GM19035 (cell line): ENCODE measurements around the gene RHOD.

Experiments
- ATAC-seq: cut with Tn5 transposase; IDR thresholded peaks from one replicate; pipeline ENCODE4 v1.9.1; 2021; ENCODE audit not compliant: unreplicated experiment

Gene RHOD

GRCh38 chr11:67058506-67058905 lies 1.9 kb downstream of the RHOD start:
- no peak for ATAC-seq

- ATAC-seq: no peak
These were observed 3.0 kb downstream of the RHOD start for GRCh38 chr11:67059671-67060070.

GRCh38 chr11:67060111-67060522 lies 3.5 kb downstream of the RHOD start:
- ATAC-seq: no peak

- no peak for ATAC-seq
These were observed 6.1 kb downstream of the RHOD start for GRCh38 chr11:67062526-67063373.

- ATAC-seq: no peak
These were observed 9.7 kb downstream of the RHOD start for GRCh38 chr11:67066333-67066709.

GRCh38 chr11:67071420-67072284 lies 15.0 kb downstream of the RHOD start:
- ATAC-seq: peak; percentile 67

GRCh38 chr11:67072295-67072694 lies 15.6 kb downstream of the RHOD start:
- ATAC-seq: no peak

- no peak for ATAC-seq
These were observed 17.3 kb downstream of the RHOD start for GRCh38 chr11:67073908-67074307.

- no peak for ATAC-seq
These were observed 19.6 kb downstream of the RHOD start for GRCh38 chr11:67076202-67076601.

GRCh38 chr11:67079065-67079705 lies 22.5 kb downstream of the RHOD start:
- ATAC-seq: no peak

GRCh38 chr11:67082071-67082791 lies 25.6 kb downstream of the RHOD start:
- no peak for ATAC-seq

- no peak for ATAC-seq
These were observed 27.2 kb downstream of the RHOD start for GRCh38 chr11:67083786-67084366.

- ATAC-seq: no peak
These were observed 29.0 kb downstream of the RHOD start for GRCh38 chr11:67085617-67086016.

GRCh38 chr11:67090717-67091116 lies 34.1 kb downstream of the RHOD start:
- no peak for ATAC-seq

- ATAC-seq: no peak
These were observed 38.5 kb downstream of the RHOD start for GRCh38 chr11:67095214-67095507.

GRCh38 chr11:67098799-67099429 lies 42.3 kb downstream of the RHOD start:
- no peak for ATAC-seq

- ATAC-seq: no peak
These were observed 43.2 kb downstream of the RHOD start for GRCh38 chr11:67099831-67100324.

GRCh38 chr11:67102664-67103063 lies 46.0 kb downstream of the RHOD start:
- ATAC-seq: no peak

- ATAC-seq: no peak
These were observed 49.3 kb downstream of the RHOD start for GRCh38 chr11:67105964-67106363.

- ATAC-seq: no peak
These were observed 54.6 kb downstream of the RHOD start for GRCh38 chr11:67111261-67111660.
